HEK293 (cell line): ENCODE results near the gene AZIN2.
A peak's percentile ranks its signal among the peaks of the same experiment; 100 is the strongest.

Experiments
- CTCF ChIA-PET: fragments of 350-600 bp; formaldehyde crosslinking; extraction: SDS; loops from one replicate; lab custom pipeline; 2021; ENCODE audit warnings: antibody characterized with exemption; lab: Yijun Ruan, JAX
- POLR2A ChIA-PET: fragments of 300-600 bp; formaldehyde crosslinking; extraction: SDS; loops from one replicate; lab custom pipeline; 2020; ENCODE audit warnings: antibody characterized with exemption, inconsistent platforms; lab: Yijun Ruan, JAX
- H3K27ac ChIP-seq: fragments of 200-500 bp; sonication (Bioruptor generic); 2 replicates; pipeline ENCODE4 v1.5.1; 2014; ENCODE audit warnings: low read depth, low read length, control low read depth, inconsistent platforms; ENCODE audit errors: extremely low read depth
- H3K36me3 ChIP-seq, 2 experiments: fragments of 200-500 bp in 1 of 2; sonication (Bioruptor generic) in 1 of 2; 1 replicate in 1 of 2; 2 replicates in 1 of 2; pipeline ENCODE4 v1.5.1; 2014 to 2017; ENCODE audit warnings: inconsistent platforms in 2 of 2, low read length in 2 of 2; ENCODE audit not compliant: control insufficient read depth in 2 of 2, insufficient read depth in 1 of 2
- H3K4me1 ChIP-seq: fragments of 200-500 bp; sonication (Bioruptor generic); 2 replicates; pipeline ENCODE4 v1.5.1; 2014; ENCODE audit warnings: mild to moderate bottlenecking, low read length, inconsistent platforms; ENCODE audit not compliant: control insufficient read depth, insufficient read depth
- H3K4me3 ChIP-seq: 2 replicates; pipeline ENCODE4 v1.5.1; 2011; ENCODE audit warnings: low read depth, mild to moderate bottlenecking, control low read depth, low read length, moderate library complexity
- H3K9me3 ChIP-seq: fragments of 200-500 bp; sonication (Bioruptor generic); 2 replicates; pipeline ENCODE4 v1.5.1; 2014; ENCODE audit warnings: low read depth, low read length, inconsistent platforms; ENCODE audit not compliant: control insufficient read depth, insufficient read depth
- ATF2 ChIP-seq: fragments of 450-650 bp; formaldehyde crosslinking; IDR thresholded peaks from 2 replicates; pipeline ENCODE4 v1.5.1; 2016; ENCODE audit warnings: missing biosample characterization, missing genetic modification characterization, low read depth
- EGR2 ChIP-seq: fragments of 450-650 bp; formaldehyde crosslinking; IDR thresholded peaks from 2 replicates; pipeline ENCODE4 v1.5.1; 2016; ENCODE audit warnings: low read depth, missing biosample characterization, missing genetic modification characterization
- KLF10 ChIP-seq: fragments of 450-650 bp; IDR thresholded peaks from 2 replicates; pipeline ENCODE4 v1.5.1; 2018; ENCODE audit warnings: missing biosample characterization, mild to moderate bottlenecking, missing genetic modification characterization
- MEIS1 ChIP-seq: sonication (generic); formaldehyde crosslinking; IDR thresholded peaks from 2 replicates; pipeline ENCODE4 v1.8.1; 2022; ENCODE audit warnings: missing genetic modification reagents, mild to moderate bottlenecking, borderline replicate concordance
- TSHZ1 ChIP-seq: fragments of 450-650 bp; formaldehyde crosslinking; IDR thresholded peaks from 2 replicates; pipeline ENCODE4 v1.5.1; 2016; ENCODE audit warnings: missing biosample characterization, missing genetic modification characterization, borderline replicate concordance
- YY1 ChIP-seq: fragments of 450-650 bp; formaldehyde crosslinking; IDR thresholded peaks from 2 replicates; pipeline ENCODE4 v1.5.1; 2018; ENCODE audit warnings: missing biosample characterization, missing genetic modification characterization
- ZBTB17 ChIP-seq: fragments of 450-650 bp; formaldehyde crosslinking; IDR thresholded peaks from 2 replicates; pipeline ENCODE4 v1.5.1; 2016; ENCODE audit warnings: missing biosample characterization, missing genetic modification characterization
- ZBTB44 ChIP-seq: fragments of 450-650 bp; IDR thresholded peaks from 2 replicates; pipeline ENCODE4 v1.5.1; 2018; ENCODE audit warnings: missing biosample characterization, mild to moderate bottlenecking, missing genetic modification characterization
- ZFHX2 ChIP-seq: fragments of 450-650 bp; formaldehyde crosslinking; conservative IDR thresholded peaks from 2 replicates; pipeline ENCODE4 v1.5.1; 2016; ENCODE audit warnings: missing biosample characterization, missing genetic modification characterization
- ZNF341 ChIP-seq: fragments of 450-650 bp; formaldehyde crosslinking; IDR thresholded peaks from 2 replicates; pipeline ENCODE4; 2016; ENCODE audit warnings: low read depth, missing biosample characterization, missing genetic modification characterization
- ZNF366 ChIP-seq: fragments of 450-650 bp; formaldehyde crosslinking; conservative IDR thresholded peaks from 2 replicates; pipeline ENCODE4 v1.5.1; 2016; ENCODE audit warnings: missing biosample characterization, missing genetic modification characterization
- ZNF394 ChIP-seq: fragments of 450-650 bp; formaldehyde crosslinking; IDR thresholded peaks from 2 replicates; pipeline ENCODE4 v1.5.1; 2016; ENCODE audit warnings: missing biosample characterization, missing genetic modification characterization, mild to moderate bottlenecking, moderate library complexity, borderline replicate concordance
- ZNF514 ChIP-seq: fragments of 450-650 bp; formaldehyde crosslinking; IDR thresholded peaks from 2 replicates; pipeline ENCODE4 v1.5.1; 2016; ENCODE audit warnings: missing biosample characterization, missing genetic modification characterization
- ZNF785 ChIP-seq: fragments of 450-650 bp; formaldehyde crosslinking; IDR thresholded peaks from 2 replicates; pipeline ENCODE4 v1.5.1; 2016; ENCODE audit warnings: missing biosample characterization, missing genetic modification characterization
- ZSCAN18 ChIP-seq: fragments of 450-650 bp; formaldehyde crosslinking; IDR thresholded peaks from 2 replicates; pipeline ENCODE4 v1.5.1; 2016; ENCODE audit warnings: missing biosample characterization, missing genetic modification characterization

AZIN2 gene

GRCh38 chr1:33118274-33118673, 37.3 kb downstream of the AZIN2 start:
- H3K27ac ChIP-seq = no peak overlapping the region
- TF ChIP-seq ZFHX2 (peak; percentile 62), KLF10 (tag by site-specific recombination) (no peak), YY1 (tag by site-specific recombination) (no peak), EGR2 (tag by site-specific recombination) (peak; percentile 42; the same call in 1 of the 2 replicates), ZNF341 (tag by site-specific recombination) (peak; percentile 53), ZBTB44 (tag by site-specific recombination) (no peak), ZBTB17 (tag by site-specific recombination) (no peak), ZSCAN18 (tag by site-specific recombination) (no peak)
- CTCF ChIA-PET = interaction anchor here (2.1 to 3.2 kb wide), 2 partner anchors 9 to 22 kb away, joined by 8 to 13 read pairs; no protein-coding TSS in a partner anchor
- no peaks in the 10 kb centered on the region for H3K36me3 ChIP-seq
- no peak overlapping the region for H3K4me3 ChIP-seq
- no peaks in the 10 kb centered on the region for H3K4me1 ChIP-seq
- POLR2A ChIA-PET = no interaction called here
- no peaks in the 10 kb centered on the region for H3K9me3 ChIP-seq

- H3K4me1 ChIP-seq = no peaks in the 10 kb centered on the region
- POLR2A ChIA-PET = no interaction called here
- no peaks in the 10 kb centered on the region for H3K9me3 ChIP-seq
- H3K27ac ChIP-seq = no peak overlapping the region
- TF ChIP-seq ZFHX2 (peak; percentile 55), TSHZ1 (tag by site-specific recombination) (no peak), EGR2 (tag by site-specific recombination) (peak; percentile 58; the same call in 1 of the 2 replicates), MEIS1 (CRISPR knock-in tag) (no peak), ZNF366 (tag by site-specific recombination) (no peak)
- no peak overlapping the region for H3K4me3 ChIP-seq
- H3K36me3 ChIP-seq = no peaks in the 10 kb centered on the region
- CTCF ChIA-PET = interaction anchor here (0.6 to 2.1 kb wide), 2 partner anchors 8 to 16 kb away, joined by 3 to 8 read pairs; no protein-coding TSS in a partner anchor
Measured at GRCh38 chr1:33119050-33119449, 38.1 kb downstream of the AZIN2 start.

- Histone ChIP-seq H3K27ac (no peak overlapping the region), H3K4me1 (no peaks in the 10 kb centered on the region), H3K36me3 (no peaks in the 10 kb centered on the region), H3K9me3 (no peaks in the 10 kb centered on the region), H3K4me3 (no peak overlapping the region)
- POLR2A ChIA-PET = no interaction called here
- CTCF ChIA-PET = interaction anchor here (0.6 kb wide), 1 partner anchor 16 kb away, joined by 3 read pairs; no protein-coding TSS in a partner anchor
- 0 out of 2 replicates have a peak, but pooled peaks have one; percentile 25 for TF ChIP-seq ATF2 (tag by site-specific recombination)
- TF ChIP-seq ZNF394 = no peak
- TF ChIP-seq ZNF514 = no peak
- no peak for TF ChIP-seq ZNF785 (tag by site-specific recombination)
Measured at GRCh38 chr1:33119532-33120217, 38.7 kb downstream of the AZIN2 start.
